Prostate gland (tissue), 2 donors: ENCODE data around the gene ADIPOR2.

Experiments used
- POLR2A ChIP-seq: fragments of 450-650 bp; IDR thresholded peaks from one replicate; pipeline ENCODE4 v1.6.1; 2016; ENCODE audit warnings: antibody characterized with exemption, mild to moderate bottlenecking
- POLR2AphosphoS5 ChIP-seq: sonication (generic); formaldehyde crosslinking; IDR thresholded peaks from one replicate; pipeline ENCODE4 v1.6.1; 2017; ENCODE audit warnings: antibody characterized with exemption
- TF ChIP-seq, protein P1 (sequence below), 4 experiments: fragments of 200-600 bp in 2 of 4; fragments of 450-650 bp in 2 of 4; sonication (generic) in 2 of 4; IDR thresholded peaks; 1 replicate in 3 of 4; 2 replicates in 1 of 4; pipeline ENCODE4 v1.5.1; 2016 to 2019; ENCODE audit warnings: antibody characterized with exemption in 4 of 4, mild to moderate bottlenecking in 2 of 4, moderate library complexity in 2 of 4

DNA sequence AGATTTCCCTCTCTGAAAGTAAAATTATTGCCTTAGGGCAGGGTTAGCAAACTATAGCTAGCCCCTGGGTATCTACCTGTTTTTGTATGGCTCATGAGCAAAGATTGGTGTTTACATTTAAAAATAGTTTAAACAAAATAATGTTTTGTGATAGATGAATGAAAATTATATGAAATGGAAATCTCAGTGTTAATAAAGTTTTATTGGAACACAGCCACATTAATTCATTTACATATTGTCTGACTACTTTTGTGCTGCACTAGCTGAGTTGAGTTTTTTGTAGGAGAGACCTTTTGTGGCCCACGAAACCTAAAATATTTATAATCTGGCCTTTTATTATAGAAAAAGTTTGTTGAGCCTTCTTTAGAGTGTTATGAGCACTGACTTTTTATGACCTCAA lies 48.5 kb downstream of the ADIPOR2 start:
- TF ChIP-seq, protein P1, sequence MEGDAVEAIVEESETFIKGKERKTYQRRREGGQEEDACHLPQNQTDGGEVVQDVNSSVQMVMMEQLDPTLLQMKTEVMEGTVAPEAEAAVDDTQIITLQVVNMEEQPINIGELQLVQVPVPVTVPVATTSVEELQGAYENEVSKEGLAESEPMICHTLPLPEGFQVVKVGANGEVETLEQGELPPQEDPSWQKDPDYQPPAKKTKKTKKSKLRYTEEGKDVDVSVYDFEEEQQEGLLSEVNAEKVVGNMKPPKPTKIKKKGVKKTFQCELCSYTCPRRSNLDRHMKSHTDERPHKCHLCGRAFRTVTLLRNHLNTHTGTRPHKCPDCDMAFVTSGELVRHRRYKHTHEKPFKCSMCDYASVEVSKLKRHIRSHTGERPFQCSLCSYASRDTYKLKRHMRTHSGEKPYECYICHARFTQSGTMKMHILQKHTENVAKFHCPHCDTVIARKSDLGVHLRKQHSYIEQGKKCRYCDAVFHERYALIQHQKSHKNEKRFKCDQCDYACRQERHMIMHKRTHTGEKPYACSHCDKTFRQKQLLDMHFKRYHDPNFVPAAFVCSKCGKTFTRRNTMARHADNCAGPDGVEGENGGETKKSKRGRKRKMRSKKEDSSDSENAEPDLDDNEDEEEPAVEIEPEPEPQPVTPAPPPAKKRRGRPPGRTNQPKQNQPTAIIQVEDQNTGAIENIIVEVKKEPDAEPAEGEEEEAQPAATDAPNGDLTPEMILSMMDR (IDR thresholded peaks at IDR 0.05), result no peak
- TF ChIP-seq POLR2A (no peak), POLR2AphosphoS5 (no peak)
